HG02943 (cell line): Measurements from ENCODE around the gene MICAL2.

Experiments used
- ATAC-seq: cut with Tn5 transposase; IDR thresholded peaks from one replicate; pipeline ENCODE4 v1.9.1; 2021; ENCODE audit warnings: mild to moderate bottlenecking, low read depth, moderate library complexity; ENCODE audit not compliant: unreplicated experiment

The MICAL2 gene

GRCh38 chr11:12200279-12200990 lies 90.0 kb downstream of the MICAL2 start:
- no peak for ATAC-seq

- no peak for ATAC-seq
Observed at GRCh38 chr11:12200991-12201985, 90.9 kb downstream of the MICAL2 start.

GRCh38 chr11:12202661-12203310 lies 92.4 kb downstream of the MICAL2 start:
- ATAC-seq, result no peak

- no peak for ATAC-seq
Observed at GRCh38 chr11:12204506-12204905, 94.1 kb downstream of the MICAL2 start.

GRCh38 chr11:12205330-12205729 lies 94.9 kb downstream of the MICAL2 start:
- no peak for ATAC-seq

GRCh38 chr11:12206529-12206928 lies 96.1 kb downstream of the MICAL2 start:
- ATAC-seq, result no peak

GRCh38 chr11:12207384-12208150 lies 97.2 kb downstream of the MICAL2 start:
- ATAC-seq, result no peak

- no peak for ATAC-seq
Observed at GRCh38 chr11:12209096-12209495, 98.7 kb downstream of the MICAL2 start.

GRCh38 chr11:12210200-12210599 lies 99.8 kb downstream of the MICAL2 start:
- no peak for ATAC-seq

- no peak for ATAC-seq
Observed at GRCh38 chr11:12211331-12212065, 101.1 kb downstream of the MICAL2 start.

- ATAC-seq, result no peak
Observed at GRCh38 chr11:12212174-12212820, 101.9 kb downstream of the MICAL2 start.

- no peak for ATAC-seq
Observed at GRCh38 chr11:12212821-12213185, 102.4 kb downstream of the MICAL2 start.

GRCh38 chr11:12213883-12214282 lies 103.5 kb downstream of the MICAL2 start:
- ATAC-seq, result no peak

- ATAC-seq, result no peak
Observed at GRCh38 chr11:12214751-12215150, 104.4 kb downstream of the MICAL2 start.

GRCh38 chr11:12215181-12215593 lies 104.8 kb downstream of the MICAL2 start:
- no peak for ATAC-seq

GRCh38 chr11:12216041-12216451 lies 105.7 kb downstream of the MICAL2 start:
- ATAC-seq, result no peak

- no peak for ATAC-seq
Observed at GRCh38 chr11:12216671-12217374, 106.4 kb downstream of the MICAL2 start.

- no peak for ATAC-seq
Observed at GRCh38 chr11:12217879-12218278, 107.5 kb downstream of the MICAL2 start.

GRCh38 chr11:12218909-12219308 lies 108.5 kb downstream of the MICAL2 start:
- no peak for ATAC-seq
